Tibial artery (tissue), 4 donors: ENCODE measurements around the gene TMEM132D.

Experiments
- DNase-seq, 2 donors: peaks; one replicate each; pipeline ENCODE4 v3.0.0-alpha.2; 2019
- H3K27ac ChIP-seq, 2 donors: fragments of 200-600 bp; sonication (generic) in 1 of 2; 1 replicate in 1 of 2; 2 replicates in 1 of 2; pipeline ENCODE4 v1.5.1; 2018 to 2019; ENCODE audit warnings: mild to moderate bottlenecking in 1 of 2
- H3K27me3 ChIP-seq, 2 donors: fragments of 200-600 bp; sonication (generic) in 1 of 2; one replicate each; pipeline versions ENCODE4 v1.5.1 to v1.6.0; 2016 to 2019
- H3K36me3 ChIP-seq, 3 donors: fragments of 200-600 bp; sonication (generic) in 2 of 3; one replicate each; pipeline ENCODE4 v1.5.1; 2016 to 2019; ENCODE audit warnings: mild to moderate bottlenecking in 2 of 3
- H3K4me1 ChIP-seq, 4 donors: fragments of 200-600 bp; sonication (generic) in 2 of 4; 1 replicate in 3 of 4; 2 replicates in 1 of 4; pipeline ENCODE4 v1.5.1; 2016 to 2019
- H3K4me3 ChIP-seq, 2 donors: fragments of 200-600 bp; sonication (generic) in 1 of 2; 1 replicate in 1 of 2; 2 replicates in 1 of 2; pipeline ENCODE4 v1.5.1; 2018 to 2019; ENCODE audit warnings: mild to moderate bottlenecking in 2 of 2
- H3K9me3 ChIP-seq, 3 donors: fragments of 200-600 bp; sonication (generic) in 1 of 3; one replicate each; pipeline ENCODE4 v1.5.1; 2016 to 2019
- intact Hi-C: fragments of 100-400 bp; cut with DNase I; formaldehyde crosslinking; loops from one replicate; pipeline ENCODE4 v1.15.0; 2023; ENCODE audit warnings: low total_unique reads
- TF ChIP-seq, protein P1 (sequence below), 2 experiments: fragments of 200-600 bp in 1 of 2; fragments of 450-650 bp in 1 of 2; IDR thresholded peaks; one replicate each; pipeline ENCODE4 v1.5.1; 2017 to 2019; ENCODE audit warnings: antibody characterized with exemption in 2 of 2, mild to moderate bottlenecking in 1 of 2, moderate library complexity in 1 of 2

Gene TMEM132D

DNA sequence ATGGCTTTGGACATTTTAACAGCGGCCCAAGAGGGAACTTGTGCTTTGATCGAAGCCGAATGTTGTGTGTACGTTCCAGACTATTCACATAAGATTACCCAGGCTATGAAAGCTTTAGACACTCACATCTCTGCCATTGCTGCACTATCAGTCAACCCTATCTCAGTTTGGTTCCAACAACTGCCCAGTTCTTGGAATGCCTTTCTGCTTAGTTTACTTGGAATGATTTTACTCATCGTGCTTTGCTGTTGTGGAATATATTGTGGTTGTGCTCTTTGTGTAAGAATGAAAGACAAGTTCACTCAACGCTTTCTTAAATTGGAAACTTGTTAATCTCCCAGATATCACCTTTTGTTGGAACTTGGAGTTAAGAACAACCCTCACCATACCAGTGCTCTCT lies 552.3 kb downstream of the TMEM132D start:
- intact Hi-C loops: no loop called here
- TF ChIP-seq, protein P1, sequence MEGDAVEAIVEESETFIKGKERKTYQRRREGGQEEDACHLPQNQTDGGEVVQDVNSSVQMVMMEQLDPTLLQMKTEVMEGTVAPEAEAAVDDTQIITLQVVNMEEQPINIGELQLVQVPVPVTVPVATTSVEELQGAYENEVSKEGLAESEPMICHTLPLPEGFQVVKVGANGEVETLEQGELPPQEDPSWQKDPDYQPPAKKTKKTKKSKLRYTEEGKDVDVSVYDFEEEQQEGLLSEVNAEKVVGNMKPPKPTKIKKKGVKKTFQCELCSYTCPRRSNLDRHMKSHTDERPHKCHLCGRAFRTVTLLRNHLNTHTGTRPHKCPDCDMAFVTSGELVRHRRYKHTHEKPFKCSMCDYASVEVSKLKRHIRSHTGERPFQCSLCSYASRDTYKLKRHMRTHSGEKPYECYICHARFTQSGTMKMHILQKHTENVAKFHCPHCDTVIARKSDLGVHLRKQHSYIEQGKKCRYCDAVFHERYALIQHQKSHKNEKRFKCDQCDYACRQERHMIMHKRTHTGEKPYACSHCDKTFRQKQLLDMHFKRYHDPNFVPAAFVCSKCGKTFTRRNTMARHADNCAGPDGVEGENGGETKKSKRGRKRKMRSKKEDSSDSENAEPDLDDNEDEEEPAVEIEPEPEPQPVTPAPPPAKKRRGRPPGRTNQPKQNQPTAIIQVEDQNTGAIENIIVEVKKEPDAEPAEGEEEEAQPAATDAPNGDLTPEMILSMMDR (IDR thresholded peaks at IDR 0.05): no peak
- Histone ChIP-seq H3K4me3 (no peak overlapping the region), H3K27ac (no peak overlapping the region), H3K4me1 (no peaks in the 10 kb centered on the region), H3K27me3 (no peaks in the 10 kb centered on the region), H3K36me3 (no peaks in the 10 kb centered on the region), H3K9me3 (no peaks in the 10 kb centered on the region)
- DNase-seq: no peak

DNA sequence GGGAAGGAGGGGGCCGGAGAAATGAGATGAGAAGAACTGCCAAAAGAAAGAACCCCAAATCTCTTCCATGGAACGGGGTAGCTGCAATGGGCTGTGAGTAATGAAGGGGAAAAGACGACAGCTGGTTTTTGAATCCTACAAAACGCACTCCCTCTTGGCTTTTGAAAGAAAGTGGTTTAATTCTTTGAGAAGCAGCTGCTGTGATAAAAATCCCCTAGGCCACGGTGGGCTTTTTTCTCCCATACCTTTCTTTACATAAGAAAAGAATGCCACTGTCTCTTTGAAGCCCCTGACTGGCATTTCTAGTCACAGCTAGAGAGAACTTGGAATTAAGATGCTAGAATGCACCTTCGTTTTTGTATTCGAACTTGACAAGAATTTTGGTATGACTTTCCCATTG lies 564.5 kb downstream of the TMEM132D start:
- intact Hi-C loops: no loop called here
- Histone ChIP-seq H3K36me3 (no peaks in the 10 kb centered on the region), H3K4me1 (no peaks in the 10 kb centered on the region), H3K27me3 (no peaks in the 10 kb centered on the region), H3K9me3 (peaks cover 0 to 11% (median 8%) of the 10 kb centered on the region in 3 donors), H3K4me3 (no peak overlapping the region), H3K27ac (no peak overlapping the region)
- no peak for DNase-seq
- TF ChIP-seq, protein P1 (IDR thresholded peaks at IDR 0.05): no peak

DNA sequence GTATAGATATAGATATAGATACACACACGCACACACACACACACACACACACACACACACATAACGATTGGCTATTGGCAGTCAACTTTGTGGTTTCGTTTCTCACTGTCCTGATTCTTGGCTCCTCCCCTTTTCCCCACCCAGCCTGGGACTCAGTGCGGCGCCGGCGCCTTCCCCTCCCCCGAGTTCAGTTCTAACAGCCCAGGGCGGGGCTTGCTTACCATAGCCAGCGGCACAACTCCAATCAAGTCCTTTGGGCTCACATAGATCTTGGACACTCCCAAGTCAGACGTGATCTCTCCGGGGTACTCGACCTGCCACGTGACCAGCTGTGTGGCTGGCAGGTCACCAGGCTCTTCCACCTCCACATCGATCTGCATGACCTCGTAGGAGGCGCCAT lies 566.4 kb downstream of the TMEM132D start:
- Histone ChIP-seq H3K4me1 (no peaks in the 10 kb centered on the region), H3K4me3 (no peak overlapping the region), H3K36me3 (no peaks in the 10 kb centered on the region), H3K27ac (no peak overlapping the region), H3K9me3 (peaks cover 0 to 11% (median 5%) of the 10 kb centered on the region in 3 donors), H3K27me3 (no peaks in the 10 kb centered on the region)
- intact Hi-C loops: no loop called here
- TF ChIP-seq, protein P1 (IDR thresholded peaks at IDR 0.05): no peak
- DNase-seq: no peak

DNA sequence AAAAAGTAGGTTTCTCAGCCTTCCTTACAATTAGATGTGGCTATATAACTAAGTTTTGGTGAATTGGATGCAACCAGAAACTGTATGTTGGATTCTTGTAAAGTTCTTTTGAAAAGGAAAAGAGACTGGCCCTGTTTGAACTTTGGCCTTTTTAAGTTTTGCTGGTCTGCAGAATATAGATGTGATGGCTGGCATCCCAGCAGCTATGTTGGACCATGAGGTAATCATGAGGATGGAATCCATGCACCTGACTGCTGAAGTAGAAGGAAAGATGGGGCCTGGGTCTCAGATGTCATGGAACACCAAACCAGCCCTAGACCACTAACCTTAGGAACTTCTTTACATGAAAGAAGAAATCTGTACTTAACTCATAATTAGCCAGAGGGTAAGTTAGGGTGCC lies 568.1 kb downstream of the TMEM132D start:
- H3K4me1 ChIP-seq: no peaks in the 10 kb centered on the region
- peaks cover 0 to 11% (median 5%) of the 10 kb centered on the region in 3 donors for H3K9me3 ChIP-seq
- H3K4me3 ChIP-seq: no peak overlapping the region
- no peak for DNase-seq
- H3K27me3 ChIP-seq: no peaks in the 10 kb centered on the region
- TF ChIP-seq, protein P1 (IDR thresholded peaks at IDR 0.05): no peak
- H3K36me3 ChIP-seq: no peaks in the 10 kb centered on the region
- H3K27ac ChIP-seq: no peak overlapping the region
- intact Hi-C loops: no loop called here

DNA sequence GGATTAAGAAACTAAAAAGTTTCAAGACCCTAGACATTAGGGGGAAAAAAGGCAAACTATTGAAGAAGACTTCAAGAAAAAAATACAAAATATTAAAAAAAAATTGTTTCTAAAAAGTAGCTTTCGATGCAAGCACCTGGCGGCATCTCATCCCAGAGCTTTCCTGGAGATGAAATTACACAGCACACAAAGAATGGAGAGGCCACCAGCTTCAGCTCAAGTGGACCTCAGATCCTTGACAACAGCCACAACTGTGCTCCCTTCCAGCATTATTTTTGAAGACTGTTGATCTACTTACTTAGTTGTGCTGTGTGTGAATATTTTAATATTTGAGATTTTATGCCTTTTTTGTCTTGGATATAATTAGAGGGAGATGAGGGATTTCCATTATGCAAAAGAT lies 571.5 kb downstream of the TMEM132D start:
- Histone ChIP-seq H3K27ac (no peak overlapping the region), H3K9me3 (peaks cover 0 to 11% (median 5%) of the 10 kb centered on the region in 3 donors), H3K27me3 (no peaks in the 10 kb centered on the region), H3K4me3 (no peak overlapping the region), H3K36me3 (no peaks in the 10 kb centered on the region), H3K4me1 (no peaks in the 10 kb centered on the region)
- TF ChIP-seq, protein P1 (IDR thresholded peaks at IDR 0.05): no peak
- intact Hi-C loops: no loop called here
- DNase-seq: no peak
